NB4 (cell line): ENCODE results near the gene TNRC18.
A peak's percentile ranks its signal among the peaks of the same experiment; 100 is the strongest.
"Not testable (repeated sequence)": the region's sequence is repeated elsewhere in the genome, so short reads cannot be mapped to it uniquely, and the experiment has no call there.

Source experiments
- DNase-seq: peaks from one replicate; pipeline ENCODE4 v3.0.0; 2010; ENCODE audit warnings: low read depth
- H3K4me3 ChIP-seq: one replicate; pipeline ENCODE4 v1.5.1; 2011; ENCODE audit warnings: mild to moderate bottlenecking, low read depth, low read length, moderate library complexity
- MYC ChIP-seq: IDR thresholded peaks from 2 replicates; pipeline ENCODE4 v1.6.1; 2011; ENCODE audit warnings: low read depth, low read length
- POLR2A ChIP-seq: IDR thresholded peaks from 2 replicates; pipeline ENCODE4 v1.6.1; 2011; ENCODE audit warnings: mild to moderate bottlenecking; ENCODE audit not compliant: insufficient read length; ENCODE audit errors: extremely low read depth
- TF ChIP-seq, protein P1 (sequence below): IDR thresholded peaks from one replicate; pipeline ENCODE4 v1.5.1; 2012; ENCODE audit warnings: low read depth, low read length
- TF ChIP-seq, protein P2 (sequence below): IDR thresholded peaks from 2 replicates; pipeline ENCODE4 v1.6.1; 2011; ENCODE audit warnings: low read depth, low read length

TNRC18 gene, protein sequence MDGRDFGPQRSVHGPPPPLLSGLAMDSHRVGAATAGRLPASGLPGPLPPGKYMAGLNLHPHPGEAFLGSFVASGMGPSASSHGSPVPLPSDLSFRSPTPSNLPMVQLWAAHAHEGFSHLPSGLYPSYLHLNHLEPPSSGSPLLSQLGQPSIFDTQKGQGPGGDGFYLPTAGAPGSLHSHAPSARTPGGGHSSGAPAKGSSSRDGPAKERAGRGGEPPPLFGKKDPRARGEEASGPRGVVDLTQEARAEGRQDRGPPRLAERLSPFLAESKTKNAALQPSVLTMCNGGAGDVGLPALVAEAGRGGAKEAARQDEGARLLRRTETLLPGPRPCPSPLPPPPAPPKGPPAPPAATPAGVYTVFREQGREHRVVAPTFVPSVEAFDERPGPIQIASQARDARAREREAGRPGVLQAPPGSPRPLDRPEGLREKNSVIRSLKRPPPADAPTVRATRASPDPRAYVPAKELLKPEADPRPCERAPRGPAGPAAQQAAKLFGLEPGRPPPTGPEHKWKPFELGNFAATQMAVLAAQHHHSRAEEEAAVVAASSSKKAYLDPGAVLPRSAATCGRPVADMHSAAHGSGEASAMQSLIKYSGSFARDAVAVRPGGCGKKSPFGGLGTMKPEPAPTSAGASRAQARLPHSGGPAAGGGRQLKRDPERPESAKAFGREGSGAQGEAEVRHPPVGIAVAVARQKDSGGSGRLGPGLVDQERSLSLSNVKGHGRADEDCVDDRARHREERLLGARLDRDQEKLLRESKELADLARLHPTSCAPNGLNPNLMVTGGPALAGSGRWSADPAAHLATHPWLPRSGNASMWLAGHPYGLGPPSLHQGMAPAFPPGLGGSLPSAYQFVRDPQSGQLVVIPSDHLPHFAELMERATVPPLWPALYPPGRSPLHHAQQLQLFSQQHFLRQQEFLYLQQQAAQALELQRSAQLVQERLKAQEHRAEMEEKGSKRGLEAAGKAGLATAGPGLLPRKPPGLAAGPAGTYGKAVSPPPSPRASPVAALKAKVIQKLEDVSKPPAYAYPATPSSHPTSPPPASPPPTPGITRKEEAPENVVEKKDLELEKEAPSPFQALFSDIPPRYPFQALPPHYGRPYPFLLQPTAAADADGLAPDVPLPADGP (N-terminal part only)

DNA sequence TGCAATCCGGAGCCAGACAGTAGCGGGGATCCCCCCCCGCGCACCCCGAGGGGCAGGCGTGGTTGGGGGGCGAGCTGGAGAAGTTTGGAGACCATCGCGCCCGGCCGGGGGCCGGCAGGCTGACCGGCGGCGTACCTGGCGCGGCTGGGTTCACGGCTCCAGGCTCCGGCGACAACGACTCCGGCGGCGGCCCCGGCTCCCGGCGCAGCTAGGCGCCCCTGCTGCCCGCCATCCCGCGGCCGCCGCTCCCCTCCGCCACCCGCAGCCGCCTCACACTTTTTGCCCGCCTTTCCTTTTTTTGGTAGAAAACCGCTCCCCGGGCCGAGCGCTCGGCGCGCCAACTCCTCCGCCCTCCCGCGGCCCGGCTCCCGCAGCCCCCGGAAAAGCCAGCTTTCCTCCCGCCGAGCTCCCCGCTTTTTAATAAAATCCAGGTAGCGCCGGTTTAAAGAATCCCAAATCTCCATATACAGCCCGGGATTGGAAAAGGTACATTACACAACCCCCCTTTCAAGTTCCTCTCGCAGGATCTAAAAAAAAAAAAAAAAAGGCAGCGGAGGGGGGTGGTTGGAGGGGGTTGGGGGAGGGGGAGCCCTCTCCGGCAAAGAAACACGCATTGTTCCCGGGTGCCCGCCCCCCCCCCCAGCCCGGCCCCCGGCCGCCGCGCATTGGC lies at the start of gene TNRC18:
TSS of gene TNRC18 (minus strand) at position 529 of the 670 bp plus-strand sequence. CDS start 2,588 bp downstream, outside the sequence.
- DNase-seq, result peak; percentile 81
- peak within 1 kb of the TSS; percentile 80 for H3K4me3 ChIP-seq
- TF ChIP-seq, protein P1, sequence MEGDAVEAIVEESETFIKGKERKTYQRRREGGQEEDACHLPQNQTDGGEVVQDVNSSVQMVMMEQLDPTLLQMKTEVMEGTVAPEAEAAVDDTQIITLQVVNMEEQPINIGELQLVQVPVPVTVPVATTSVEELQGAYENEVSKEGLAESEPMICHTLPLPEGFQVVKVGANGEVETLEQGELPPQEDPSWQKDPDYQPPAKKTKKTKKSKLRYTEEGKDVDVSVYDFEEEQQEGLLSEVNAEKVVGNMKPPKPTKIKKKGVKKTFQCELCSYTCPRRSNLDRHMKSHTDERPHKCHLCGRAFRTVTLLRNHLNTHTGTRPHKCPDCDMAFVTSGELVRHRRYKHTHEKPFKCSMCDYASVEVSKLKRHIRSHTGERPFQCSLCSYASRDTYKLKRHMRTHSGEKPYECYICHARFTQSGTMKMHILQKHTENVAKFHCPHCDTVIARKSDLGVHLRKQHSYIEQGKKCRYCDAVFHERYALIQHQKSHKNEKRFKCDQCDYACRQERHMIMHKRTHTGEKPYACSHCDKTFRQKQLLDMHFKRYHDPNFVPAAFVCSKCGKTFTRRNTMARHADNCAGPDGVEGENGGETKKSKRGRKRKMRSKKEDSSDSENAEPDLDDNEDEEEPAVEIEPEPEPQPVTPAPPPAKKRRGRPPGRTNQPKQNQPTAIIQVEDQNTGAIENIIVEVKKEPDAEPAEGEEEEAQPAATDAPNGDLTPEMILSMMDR, result no peak
- peak; percentile 15 for TF ChIP-seq POLR2A

GRCh38 chr7:5472432-5473315 lies 49.0 kb upstream of the TNRC18 start:
- peak; percentile 92 for DNase-seq
- TF ChIP-seq, protein P2, sequence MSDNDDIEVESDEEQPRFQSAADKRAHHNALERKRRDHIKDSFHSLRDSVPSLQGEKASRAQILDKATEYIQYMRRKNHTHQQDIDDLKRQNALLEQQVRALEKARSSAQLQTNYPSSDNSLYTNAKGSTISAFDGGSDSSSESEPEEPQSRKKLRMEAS, result peak; percentile 91
- TF ChIP-seq MYC (peak; percentile 83), POLR2A (no peak)
- TF ChIP-seq, protein P1, result peak; percentile 52

DNA sequence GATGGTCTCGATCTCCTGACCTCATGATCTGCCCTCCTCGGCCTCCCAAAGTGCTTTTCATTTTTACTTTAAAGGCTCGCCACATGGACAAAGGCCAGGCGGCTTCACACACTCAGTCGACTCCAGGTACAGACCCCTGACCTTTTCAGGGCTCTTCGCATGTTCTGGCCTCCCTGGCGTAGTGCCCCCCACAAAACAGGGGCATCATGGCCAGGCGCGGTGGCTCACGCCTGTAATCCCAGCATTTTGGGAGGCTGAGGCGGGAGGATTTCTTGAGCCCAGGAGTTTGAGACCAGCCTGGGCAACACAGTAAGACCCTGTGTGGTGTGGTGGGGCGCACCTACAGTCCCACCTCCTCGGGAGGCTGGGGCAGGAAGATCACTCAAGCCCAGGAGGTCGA lies 48.0 kb upstream of the TNRC18 start:
- DNase-seq, H3K4me3 ChIP-seq: not testable (repeated sequence)

More at GRCh38 chr7:5472432-5473315, 49.0 kb upstream of the TNRC18 start:
- H3K4me3 ChIP-seq, result no peak overlapping the region

- H3K4me3 ChIP-seq, result no peak overlapping the region
- DNase-seq, result no peak
- TF ChIP-seq, protein P2, result no peak
- TF ChIP-seq POLR2A (no peak), MYC (no peak)
- TF ChIP-seq, protein P1, result no peak
Observed at GRCh38 chr7:5470816-5471215, 47.2 kb upstream of the TNRC18 start.

DNA sequence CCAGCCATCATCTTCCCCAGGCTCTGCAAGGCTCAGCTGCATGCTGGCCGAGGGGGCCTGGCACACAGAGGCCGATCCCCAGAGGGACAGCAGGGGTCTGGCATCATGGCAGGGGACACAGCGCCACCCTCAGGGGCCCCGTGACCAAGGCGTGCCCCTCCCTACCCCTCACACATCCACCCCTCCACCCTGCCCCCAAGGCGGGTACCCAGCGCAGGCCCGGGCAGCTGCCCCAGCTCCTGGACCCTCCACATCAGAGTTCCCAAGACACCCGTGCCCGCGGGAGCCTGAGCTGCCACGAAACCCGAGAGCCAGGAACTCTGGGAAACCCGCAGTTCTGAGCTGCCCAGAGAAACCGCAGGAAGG lies 46.5 kb upstream of the TNRC18 start:
- no peak overlapping the region for H3K4me3 ChIP-seq
- DNase-seq, result no peak
- TF ChIP-seq, protein P2, result no peak
- TF ChIP-seq, protein P1, result peak; percentile 14
